ENCODE results near the gene THAP4.
"Not testable (repeated sequence)": the region's sequence is repeated elsewhere in the genome, so short reads cannot be mapped to it uniquely, and the experiment has no call there.

The THAP4 gene

DNA sequence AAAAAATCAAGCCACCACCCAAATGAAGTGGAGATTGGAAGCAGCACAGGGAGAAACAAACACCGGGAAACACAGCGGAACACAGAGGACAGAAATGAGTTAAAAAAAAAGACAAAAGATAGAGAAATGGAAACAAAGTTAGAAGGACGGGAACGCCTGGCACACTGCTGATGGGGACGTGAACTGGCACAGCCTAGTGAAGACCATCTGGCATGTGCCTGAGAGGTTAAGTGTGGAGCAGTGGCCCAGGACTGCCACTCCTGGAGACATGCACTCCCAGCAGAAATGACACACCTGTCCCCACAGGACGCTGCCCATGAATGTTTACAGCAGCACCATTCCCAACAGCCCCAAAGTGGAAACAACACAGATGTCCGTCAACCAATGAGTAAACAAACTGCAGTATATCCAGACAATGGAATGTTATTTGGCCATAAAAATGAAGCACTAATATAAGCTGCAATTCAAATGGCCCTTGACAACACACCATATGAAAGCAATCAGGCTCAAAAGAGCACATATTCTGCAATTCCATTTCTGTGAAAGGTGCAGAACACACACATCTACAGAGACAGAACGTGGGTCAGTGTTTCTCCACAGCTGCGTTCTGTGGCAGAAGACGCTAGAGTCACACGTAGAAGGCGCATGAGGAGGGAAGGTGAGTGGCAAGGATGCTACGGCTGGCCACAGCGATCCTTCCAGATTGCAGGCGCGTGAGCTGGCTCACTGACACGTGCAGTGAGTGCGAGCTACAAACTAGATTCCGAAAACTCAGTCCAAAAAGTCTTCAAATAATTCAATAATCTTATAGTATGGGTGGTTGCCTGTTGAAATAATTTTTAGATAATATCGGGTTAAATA, 24.6 kb downstream of the THAP4 start:
- DNase-seq (ENCODE audit: low read depth), result no peak

DNA sequence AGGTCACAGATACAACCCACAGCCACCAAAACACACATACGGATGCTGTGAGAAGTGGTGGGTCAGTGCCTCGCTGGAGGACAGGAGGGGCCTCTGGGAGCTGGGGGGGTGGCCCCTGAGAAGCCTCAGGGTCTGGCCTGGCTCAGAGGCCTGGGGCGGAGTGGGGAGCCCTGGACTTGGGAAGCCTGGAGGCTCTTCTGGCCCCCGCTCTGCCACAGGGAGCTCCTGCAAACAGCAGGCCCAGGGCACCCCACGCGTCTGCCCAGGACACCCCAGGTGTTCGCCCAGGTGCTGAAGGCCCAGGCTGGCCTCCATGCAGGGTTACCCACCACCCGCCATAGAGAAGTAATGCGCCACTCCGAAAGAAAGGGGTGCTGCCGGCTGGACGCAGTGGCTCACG, 25.9 kb downstream of the THAP4 start:
- no peak for DNase-seq (ENCODE audit: low read depth)

DNA sequence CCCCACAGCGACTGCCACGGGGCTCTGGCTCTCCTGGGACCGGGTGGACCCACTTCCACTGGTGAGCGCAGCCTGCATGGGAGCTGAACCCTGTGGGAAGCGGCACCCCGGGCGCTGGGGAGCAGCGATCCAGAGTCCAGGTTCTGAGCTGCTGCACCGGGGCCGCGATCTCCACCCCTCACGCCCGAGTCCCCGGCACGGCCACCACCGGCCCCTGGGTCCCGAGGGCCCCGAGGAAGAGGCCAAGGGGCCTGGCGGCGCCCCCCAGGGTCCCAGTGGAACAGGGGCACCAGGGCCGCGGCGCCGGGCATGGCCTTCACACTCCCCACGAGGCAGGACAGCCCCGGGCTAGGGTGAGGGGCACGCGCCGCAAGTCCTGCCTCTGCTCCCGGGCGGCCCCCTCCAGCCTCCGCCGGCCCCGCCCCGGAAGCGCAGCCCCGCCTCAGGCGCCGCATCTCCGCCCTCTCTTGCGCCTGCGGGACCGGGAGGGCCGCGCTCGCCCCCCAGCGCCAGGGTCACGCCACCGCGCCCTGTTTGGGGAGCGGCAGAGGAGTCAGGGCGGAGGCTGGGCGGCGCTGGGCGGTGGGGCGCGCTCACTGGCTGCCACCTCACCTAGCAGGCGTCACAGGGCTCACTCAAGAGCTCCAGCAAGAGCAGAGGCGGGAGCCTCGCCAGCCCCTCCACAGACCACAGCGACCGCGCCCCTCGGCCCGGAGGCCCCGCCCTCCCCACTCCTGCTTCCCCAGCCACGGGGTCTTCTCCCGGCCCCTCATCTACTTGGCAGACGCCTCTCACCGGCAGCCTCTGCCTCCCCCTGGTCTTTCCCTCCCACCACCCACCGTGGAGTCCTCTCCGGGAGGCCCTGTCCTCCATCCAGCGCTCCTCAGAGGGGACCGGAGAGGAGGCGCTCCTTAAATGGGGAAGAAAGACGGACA, 26.8 kb downstream of the THAP4 start:
- DNase-seq (ENCODE audit: low read depth), result peak; percentile 86

DNA sequence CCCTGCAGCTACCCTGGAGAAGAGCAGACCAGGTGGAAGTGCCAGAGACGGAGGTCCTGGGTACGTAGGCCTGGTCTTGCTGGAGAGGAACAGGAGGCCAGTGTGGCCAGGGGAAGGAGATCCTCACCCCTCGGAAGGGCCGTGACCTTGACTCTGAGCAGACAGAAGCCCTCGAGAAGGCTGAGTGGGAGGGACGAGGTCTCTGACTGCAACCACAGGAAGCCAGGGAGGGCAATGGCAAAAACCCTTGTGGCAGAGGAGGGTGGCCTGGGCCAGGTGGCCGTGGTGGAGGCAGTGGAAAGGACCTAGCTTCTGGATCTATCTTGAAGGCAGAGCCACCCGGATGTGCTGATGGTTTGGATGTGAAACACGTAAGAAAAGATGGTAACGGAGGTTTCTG, 28.1 kb downstream of the THAP4 start:
- DNase-seq (ENCODE audit: low read depth), result no peak

DNA sequence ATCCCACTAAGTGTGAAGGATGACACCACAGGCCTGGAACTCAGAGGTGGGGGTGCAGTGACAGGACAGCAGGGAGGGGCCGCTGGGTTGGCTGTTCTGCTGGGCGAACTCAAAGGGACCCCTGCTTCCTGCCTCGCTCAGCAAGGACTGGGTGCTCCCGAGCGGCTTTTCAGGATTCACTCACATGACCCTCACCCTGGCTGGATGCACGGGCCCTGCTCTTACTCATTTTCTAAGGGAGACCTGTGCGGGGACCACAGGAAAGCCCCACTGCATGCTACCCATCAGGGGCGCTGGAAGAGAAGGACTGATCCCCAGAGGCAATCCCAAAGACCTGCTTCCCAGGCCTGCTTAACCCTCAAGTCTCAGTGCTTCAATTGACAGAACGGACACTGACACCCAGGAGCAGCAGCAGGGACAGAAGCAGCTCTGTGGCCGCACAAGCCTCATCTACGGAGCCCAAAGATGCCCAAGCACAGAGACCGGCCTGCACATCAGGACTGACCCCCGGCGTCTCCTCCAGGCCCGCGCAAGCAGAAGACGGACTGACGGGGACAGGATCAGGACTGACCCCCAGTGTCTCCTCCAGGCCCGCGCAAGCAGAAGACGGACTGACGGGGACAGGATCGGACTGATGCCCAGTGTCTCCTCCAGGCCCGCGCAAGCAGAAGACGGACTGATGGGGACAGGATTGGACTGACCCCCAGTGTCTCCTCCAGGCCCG, 29.6 kb downstream of the THAP4 start:
- DNase-seq (ENCODE audit: low read depth), result no peak

DNA sequence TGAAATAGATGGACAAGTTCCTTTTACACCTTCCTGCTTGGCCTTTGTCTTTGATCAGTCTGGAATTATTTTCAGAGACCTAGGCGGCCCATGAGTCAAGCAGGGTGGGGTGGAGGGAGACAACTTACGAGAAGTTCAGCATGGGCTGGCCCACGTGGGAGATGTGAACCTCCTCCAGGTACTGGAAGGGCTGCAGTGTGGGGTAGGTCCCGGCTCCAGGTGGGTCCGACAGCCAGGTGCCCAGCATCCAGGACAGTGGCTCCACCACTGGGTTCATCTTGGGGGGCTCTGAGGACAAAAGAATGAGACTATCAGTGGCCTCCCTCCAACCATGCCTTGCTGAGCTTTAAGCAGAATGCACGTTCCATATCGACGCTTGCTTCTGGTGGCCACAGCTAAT, 30.8 kb downstream of the THAP4 start:
- DNase-seq (ENCODE audit: low read depth), result no peak

DNA sequence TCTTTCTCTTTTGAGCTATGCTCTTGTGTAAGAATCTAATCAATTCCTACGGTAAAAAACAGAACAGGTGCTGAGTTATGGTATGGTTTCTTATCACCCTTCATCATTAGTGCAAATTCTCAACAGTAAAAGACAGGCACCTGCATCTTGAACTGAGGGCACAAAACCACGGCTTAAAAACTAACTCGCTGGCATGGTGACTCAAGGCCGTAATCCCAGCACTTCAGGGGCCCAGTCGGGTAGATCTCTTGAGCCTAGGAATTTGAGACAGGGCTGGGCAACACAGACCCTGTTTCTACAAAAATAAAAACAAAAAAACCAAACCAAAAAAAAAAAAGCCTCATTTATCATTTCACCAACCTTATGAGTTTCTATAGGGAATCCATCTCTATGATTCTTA, 33.3 kb downstream of the THAP4 start:
- no peak for DNase-seq (ENCODE audit: low read depth)

DNA sequence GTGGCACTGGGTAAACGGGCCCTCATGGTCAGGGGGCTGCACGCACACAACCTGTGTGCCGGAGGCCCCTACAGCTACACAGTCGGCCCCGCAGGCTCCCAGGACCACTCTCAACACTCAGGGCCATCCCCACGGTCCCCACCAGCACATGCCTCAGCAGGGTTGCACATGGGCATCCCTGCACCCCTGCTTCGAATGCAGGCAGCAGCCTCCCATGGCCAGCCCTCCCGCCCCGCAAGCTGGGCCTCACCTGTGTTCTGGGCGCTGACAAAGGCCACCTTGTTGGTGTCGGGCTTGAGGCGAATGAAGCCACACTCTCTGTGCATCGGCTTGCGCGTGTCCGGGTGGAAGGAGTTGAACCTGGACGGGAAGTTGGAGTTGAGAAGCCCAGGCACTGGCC, 34.2 kb downstream of the THAP4 start:
- no peak for DNase-seq (ENCODE audit: low read depth)

DNA sequence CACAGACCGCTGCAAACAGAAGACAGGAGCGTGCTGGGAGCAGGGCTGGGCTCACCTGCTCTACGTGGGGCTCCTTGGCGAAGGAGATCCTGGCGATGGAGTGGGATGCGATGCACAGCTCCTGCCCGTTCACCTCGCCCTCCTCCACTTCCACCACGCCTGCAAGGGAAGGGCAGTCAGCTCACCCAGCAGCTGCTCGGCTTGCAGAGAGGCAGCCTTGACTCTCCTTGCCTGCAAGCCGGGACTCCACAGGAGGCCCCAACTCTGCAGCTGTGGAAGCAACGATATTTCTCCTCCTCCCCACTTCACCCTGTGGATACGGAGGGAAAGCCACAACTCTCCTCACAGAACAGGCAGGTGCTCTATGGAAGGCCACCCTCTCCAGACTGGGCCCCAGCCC, 35.1 kb downstream of the THAP4 start:
- no peak for DNase-seq (ENCODE audit: low read depth)

DNA sequence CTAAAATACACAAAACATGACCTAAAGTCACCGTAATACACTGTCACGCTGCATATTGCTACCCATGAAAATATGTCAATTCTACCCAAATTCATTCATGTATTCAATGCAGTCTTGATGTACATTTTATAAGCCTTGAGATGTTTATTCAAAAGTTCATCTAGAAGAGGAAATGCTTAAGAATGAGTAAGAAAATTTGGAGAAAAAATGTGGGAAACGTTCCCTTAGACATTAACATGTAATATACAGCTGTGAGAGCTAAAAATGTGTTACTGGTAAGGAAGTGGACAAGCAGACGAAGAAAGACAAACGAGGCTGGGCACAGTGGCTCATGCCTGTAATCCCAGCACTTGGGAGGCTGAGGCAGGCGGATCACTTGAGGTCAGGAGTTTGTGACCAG, 37.3 kb downstream of the THAP4 start:
- DNase-seq (ENCODE audit: low read depth), result no peak

DNA sequence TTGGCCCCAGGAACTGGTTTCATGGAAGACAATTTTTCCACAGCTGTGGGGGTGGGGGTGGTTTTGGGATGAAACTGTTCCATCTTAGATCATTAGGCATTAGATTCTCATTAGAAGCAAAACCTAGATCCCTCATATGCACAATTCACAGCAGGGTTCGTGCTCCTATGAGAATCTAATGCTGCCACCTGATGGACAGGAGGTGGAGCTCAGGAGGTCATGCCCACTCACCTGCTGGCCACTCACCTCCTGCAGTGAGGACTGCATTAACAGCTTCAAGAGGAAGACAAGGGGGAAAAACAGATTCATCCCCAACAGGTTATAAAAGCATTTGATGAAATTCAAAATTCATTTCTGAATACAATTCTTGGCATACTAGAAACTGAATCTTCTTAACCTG, 38.5 kb downstream of the THAP4 start:
- DNase-seq (ENCODE audit: low read depth), result no peak

DNA sequence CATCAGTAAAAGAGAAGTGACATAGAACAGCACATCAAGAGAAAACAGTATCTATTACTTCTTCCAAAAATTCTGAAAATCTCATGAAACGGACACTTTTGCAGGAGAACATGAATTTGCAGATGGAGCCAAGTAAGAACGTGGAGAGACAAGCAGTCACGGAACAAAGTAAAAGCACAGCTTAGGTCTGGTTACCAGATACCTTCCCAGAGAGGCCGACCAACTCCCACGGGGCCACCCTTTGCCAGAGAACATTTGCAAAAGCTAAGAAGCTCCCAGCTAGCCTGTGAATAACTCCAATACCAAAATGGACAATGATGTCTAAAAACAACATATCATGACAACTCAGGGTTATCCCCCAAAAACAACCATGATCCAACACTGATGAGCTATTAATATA, 38.9 kb downstream of the THAP4 start:
- no peak for DNase-seq (ENCODE audit: low read depth)

DNA sequence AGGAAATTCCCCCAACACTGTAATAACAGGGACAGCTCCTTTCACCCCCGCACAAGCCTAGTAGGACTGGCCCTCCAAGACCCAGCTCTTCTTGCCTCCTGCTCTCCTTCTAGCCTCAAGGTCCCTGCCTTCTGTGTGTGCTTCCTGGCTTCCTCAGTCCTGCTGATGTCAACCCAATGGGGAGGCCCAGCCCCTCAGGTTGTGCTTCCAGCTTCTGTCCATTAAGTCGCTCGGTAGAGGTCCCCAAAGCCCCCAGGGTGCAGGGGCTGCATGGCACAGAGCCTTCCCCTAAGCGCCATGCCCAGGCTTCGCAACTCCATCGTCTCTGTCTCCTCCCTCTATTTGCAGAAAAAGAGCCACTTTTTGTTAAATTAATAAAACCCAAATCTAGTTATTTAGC, 39.4 kb downstream of the THAP4 start:
- DNase-seq (ENCODE audit: low read depth), result no peak

DNA sequence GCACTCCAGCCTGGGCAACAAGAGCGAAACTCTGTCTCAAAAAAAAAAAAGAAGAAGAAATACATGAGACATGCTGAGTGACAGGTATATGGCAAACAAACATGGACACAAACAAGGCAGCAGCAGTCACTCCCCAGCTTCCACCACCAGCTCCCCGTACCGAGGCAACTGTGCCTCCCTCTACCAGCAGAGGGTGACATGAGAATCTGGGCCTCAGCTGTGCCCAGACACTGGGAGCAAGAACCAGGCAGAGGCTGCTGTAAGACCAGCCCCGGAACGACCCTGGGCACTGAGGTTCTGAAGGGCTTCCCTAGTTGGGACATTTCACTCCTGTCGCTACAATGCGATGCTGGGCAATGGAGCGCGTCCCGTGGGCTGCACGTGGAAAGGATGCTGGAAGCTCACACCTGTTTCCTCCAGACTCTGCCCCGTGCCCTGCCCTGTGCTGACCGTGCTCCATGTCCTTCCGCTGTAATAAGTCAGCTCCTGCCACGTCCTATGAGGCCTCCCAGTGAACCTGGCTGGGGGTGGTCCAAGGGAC, 41.3 kb downstream of the THAP4 start:
- no peak for DNase-seq (ENCODE audit: low read depth)

DNA sequence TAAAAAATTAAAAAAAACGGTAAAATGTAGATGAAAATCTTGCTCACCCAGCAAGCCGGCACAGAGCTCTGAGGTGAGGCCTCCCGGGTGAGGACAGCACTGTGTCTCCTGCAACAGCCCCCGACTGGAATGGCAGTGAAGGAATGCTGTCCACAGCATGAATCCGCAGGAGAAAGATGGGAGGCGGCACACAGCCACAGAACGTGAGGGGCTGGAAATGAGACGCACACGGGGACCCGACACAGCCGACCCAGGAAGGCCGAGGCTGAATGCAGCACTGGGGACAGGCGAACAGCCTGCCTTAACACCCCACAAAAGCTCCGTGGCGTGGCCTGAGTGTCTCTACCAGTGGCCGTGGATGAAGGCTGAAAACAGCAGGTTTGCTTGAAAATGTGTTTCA, 43.7 kb downstream of the THAP4 start:
- no peak for DNase-seq (ENCODE audit: low read depth)

DNA sequence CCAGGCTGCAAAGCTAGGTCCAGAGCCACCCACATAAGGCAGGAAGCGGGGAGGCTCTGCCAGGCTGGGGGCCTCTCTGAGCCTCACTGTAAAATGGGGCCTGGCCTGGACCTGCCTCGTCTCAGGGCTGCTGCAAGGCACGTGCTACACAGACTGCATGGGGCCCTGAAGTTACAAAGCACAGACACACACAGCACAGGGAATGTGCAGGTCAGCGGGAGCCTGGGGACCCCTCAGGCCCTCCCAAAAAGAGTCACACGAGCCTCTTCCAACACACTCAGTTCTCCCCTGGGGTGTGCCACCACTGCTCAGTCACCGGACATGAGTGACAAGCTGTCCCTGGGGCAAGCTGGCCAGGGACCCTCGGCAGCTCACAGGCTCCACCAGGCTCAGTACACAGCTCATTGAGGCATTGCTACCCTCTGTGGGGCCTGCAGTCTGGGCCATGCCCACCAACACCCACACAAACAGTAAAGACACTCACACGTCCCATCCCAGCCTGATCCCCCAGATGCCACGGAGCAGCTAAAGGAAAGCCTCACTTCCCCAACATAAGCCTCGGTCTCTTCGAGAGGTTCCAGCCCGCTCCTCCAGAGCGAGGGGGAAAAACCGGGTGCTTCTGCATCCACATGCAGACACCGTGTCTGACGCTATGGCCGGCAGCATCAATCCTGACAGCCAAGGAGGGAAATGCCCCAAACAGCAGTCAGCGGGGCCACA, 44.7 kb downstream of the THAP4 start:
- DNase-seq (ENCODE audit: low read depth), result no peak

DNA sequence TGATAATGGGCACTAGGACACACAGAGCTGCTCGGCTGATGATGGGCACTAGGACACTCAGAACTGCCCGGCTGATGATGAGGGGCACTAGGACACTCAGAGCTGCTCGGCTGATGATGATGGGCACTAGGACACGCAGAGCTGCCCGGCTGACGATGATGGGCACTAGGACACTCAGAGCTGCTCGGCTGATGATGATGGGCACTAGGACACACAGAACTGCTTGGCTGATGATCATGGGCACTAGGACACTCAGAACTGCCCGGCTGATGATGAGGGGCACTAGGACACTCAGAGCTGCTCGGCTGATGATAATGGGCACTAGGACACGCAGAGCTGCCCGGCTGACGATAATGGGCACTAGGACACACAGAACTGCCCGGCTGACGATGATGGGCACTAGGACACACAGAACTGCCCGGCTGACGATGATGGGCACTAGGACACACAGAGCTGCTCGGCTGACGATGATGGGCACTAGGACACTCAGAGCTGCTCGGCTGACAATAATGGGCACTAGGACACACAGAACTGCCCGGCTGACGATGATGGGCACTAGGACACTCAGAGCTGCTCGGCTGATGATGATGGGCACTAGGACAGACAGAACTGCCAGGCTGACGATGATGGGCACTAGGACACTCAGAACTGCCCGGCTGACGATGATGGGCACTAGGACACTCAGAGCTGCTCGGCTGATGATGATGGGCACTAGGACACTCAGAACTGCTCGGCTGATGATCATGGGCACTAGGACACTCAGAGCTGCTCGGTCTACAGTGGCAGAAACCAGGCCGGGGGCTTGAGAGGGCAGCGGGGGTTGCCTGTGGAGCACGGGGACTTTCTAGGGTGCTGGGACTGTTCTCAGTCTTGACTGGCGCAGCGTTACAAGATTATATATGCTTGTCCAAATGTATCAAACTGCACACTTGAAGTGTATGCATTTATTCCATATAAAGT, 46.2 kb downstream of the THAP4 start:
- DNase-seq (ENCODE audit: low read depth), result not testable (repeated sequence)

DNA sequence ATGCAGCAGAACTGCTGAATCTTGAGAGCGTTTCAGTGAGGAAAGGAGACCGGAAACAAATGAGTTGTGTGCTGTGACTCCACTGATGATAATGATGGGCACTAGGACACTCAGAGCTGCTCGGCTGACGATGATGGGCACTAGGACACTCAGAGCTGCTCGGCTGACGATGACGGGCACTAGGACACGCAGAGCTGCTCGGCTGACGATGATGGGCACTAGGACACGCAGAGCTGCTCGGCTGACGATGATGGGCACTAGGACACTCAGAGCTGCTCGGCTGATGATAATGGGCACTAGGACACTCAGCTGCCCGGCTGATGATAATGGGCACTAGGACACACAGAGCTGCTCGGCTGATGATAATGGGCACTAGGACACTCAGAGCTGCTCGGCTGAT, 47.1 kb downstream of the THAP4 start:
- not testable (repeated sequence) for DNase-seq (ENCODE audit: low read depth)

DNA sequence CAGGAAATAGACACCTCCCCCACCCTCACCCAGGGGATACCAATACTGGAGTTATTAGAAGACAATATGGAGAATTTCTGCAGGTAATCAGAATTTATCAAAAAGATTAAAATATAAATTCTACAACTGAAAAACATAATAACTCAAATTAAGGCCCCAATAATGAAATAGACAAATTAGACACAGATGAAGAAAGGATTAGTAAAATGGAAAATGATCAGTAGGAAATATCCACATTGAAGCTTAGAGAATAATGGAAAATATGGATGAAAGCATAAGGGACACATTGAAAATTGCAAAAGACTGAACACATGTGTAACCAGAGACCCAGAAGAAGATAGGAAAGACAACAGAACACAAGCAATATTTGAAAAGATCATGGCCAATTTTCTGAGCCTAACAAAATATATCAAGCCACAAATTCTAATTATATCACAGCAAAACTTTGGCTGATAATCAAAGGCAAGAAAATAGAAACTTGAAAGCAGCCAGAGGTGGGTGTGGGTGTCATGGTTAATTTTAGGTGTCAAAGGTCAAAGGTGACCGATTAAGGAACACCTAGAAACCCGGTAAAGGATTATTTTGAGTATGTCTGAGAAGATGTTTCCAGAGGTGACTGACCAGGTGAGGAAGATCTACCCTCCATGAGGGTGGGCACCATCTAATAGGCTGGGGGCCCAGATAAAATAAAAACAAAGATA, 50.2 kb downstream of the THAP4 start:
- DNase-seq (ENCODE audit: low read depth), result no peak

DNA sequence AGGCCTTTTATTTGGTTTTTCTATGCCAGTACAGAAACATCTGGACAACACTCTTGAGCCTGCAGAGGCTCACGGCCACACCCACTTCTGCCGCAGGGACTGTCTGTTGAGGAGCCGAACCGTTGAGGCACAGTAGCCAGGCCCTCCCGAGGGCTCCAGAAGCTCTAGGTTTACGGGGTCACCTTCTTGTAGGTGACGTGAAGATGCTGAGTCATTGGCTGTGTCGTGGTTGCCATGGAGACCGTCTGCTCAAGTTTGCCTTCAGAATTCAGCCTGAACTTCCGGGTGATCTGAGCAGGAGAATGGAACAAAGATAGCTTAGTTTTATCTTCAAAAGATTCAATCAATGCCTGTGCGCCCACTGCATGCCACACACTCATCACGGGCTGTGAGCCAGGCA, 52.5 kb downstream of the THAP4 start:
- DNase-seq (ENCODE audit: low read depth), result no peak

All from stimulated activated CD8-positive, alpha-beta memory T cell treated with anti-CD3 and anti-CD28 coated beads, Interleukin-12 subunit alpha, Interleukin-12 subunit beta, amount 100 ng/mL, for 4 hours (primary cell).